Panc1 (cell line): ENCODE results near the gene TMED10.

Experiments used
- CTCF ChIP-seq: fragments of 450-650 bp; IDR thresholded peaks from 2 replicates; pipeline ENCODE4 v1.5.1; 2017; ENCODE audit warnings: mild to moderate bottlenecking
- POLR2AphosphoS5 ChIP-seq: IDR thresholded peaks from 2 replicates; pipeline ENCODE4 v1.6.1; 2012; ENCODE audit warnings: mild to moderate bottlenecking, low read depth, low read length, moderate library complexity
- REST ChIP-seq, 2 experiments: IDR thresholded peaks; 2 replicates each; pipeline ENCODE4 v1.6.1; 2011 to 2012; ENCODE audit warnings: low read depth in 2 of 2, control low read depth in 1 of 2, low read length in 1 of 2, mild to moderate bottlenecking in 1 of 2, moderate library complexity in 1 of 2; ENCODE audit not compliant: insufficient read depth in 1 of 2
- SIN3A ChIP-seq: IDR thresholded peaks from 2 replicates; pipeline ENCODE4 v1.6.1; 2012; ENCODE audit warnings: low read depth, mild to moderate bottlenecking, low read length, moderate library complexity, borderline replicate concordance; ENCODE audit not compliant: insufficient read depth

GRCh38 chr14:75174066-75174465 is 2.3 kb downstream of the TMED10 start:
- TF ChIP-seq CTCF = no peak
- TF ChIP-seq POLR2AphosphoS5 = no peak
- TF ChIP-seq REST (IDR thresholded peaks at IDR 0.05; ENCODE audit: insufficient read depth in 1 of 2, low read depth in 2 of 2, low read length in 1 of 2) = no peak; a peak in 1 of 4 replicates
- no peak for TF ChIP-seq SIN3A
